ACC112 (cell line): ENCODE data around the gene DYNC2LI1.

ENCODE experiments used
- H2AFZ ChIP-seq: fragments of 200-600 bp; sonication (generic); one replicate; pipeline ENCODE4 v1.6.0; 2017; ENCODE audit warnings: antibody characterized with exemption, low read length; ENCODE audit not compliant: unreplicated experiment
- H3K27ac ChIP-seq: fragments of 200-600 bp; sonication (generic); 2 replicates; pipeline ENCODE4 v1.5.1; 2014; ENCODE audit warnings: low read depth, mild to moderate bottlenecking, antibody characterized with exemption, low read length, moderate library complexity
- H3K27me3 ChIP-seq: fragments of 200-600 bp; sonication (generic); 2 replicates; pipeline ENCODE4 v1.6.1; 2014; ENCODE audit warnings: mild to moderate bottlenecking, antibody characterized with exemption, low read length, moderate library complexity, mixed read lengths; ENCODE audit not compliant: insufficient read depth
- H3K36me3 ChIP-seq: fragments of 200-600 bp; sonication (generic); 2 replicates; pipeline ENCODE4 v1.6.1; 2016; ENCODE audit warnings: mild to moderate bottlenecking, antibody characterized with exemption, low read length, moderate library complexity, mixed read lengths; ENCODE audit not compliant: insufficient read depth
- H3K4me1 ChIP-seq: fragments of 200-600 bp; sonication (generic); one replicate; pipeline ENCODE4 v1.6.1; 2016; ENCODE audit warnings: low read length, mixed read lengths; ENCODE audit not compliant: insufficient read depth, unreplicated experiment, control insufficient read depth
- H3K4me3 ChIP-seq: fragments of 200-600 bp; sonication (generic); 2 replicates; pipeline ENCODE4 v1.5.1; 2014; ENCODE audit warnings: mild to moderate bottlenecking, low read depth, low read length
- H3K79me2 ChIP-seq: fragments of 200-600 bp; sonication (generic); one replicate; pipeline ENCODE4 v1.6.0; 2016; ENCODE audit warnings: low read length; ENCODE audit not compliant: control insufficient read depth, unreplicated experiment, insufficient read depth

DYNC2LI1 gene

GRCh38 chr2:43762286-43762685 is 11.6 kb upstream of the DYNC2LI1 start:
- no peaks in the 10 kb centered on the region for H3K27me3 ChIP-seq
- H3K4me1 ChIP-seq, result peaks cover 21% of the 10 kb centered on the region
- H3K27ac ChIP-seq, result no peak overlapping the region
- H3K4me3 ChIP-seq, result no peak overlapping the region
- H2AFZ ChIP-seq, result no peak overlapping the region
- no peaks in the 10 kb centered on the region for H3K36me3 ChIP-seq
- no peaks in the 10 kb centered on the region for H3K79me2 ChIP-seq

DNA sequence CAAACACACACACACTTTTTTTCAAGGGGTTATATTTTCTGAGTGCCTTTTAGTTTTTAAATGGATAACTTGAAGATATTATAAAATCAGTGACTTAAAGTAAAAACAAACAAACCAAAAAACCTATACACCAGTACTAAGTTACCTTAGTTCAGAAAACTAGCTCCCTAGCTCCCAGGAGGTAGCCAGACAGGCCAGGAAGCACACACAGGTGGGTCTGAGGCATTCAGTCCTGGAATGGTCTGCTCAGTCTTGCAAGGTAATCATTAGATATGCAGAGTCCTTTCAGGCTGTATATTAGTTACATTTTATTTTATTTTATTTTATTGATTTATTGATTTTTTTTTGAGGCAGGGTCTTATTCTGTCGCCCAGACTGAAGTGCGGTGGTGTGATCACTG is 10.7 kb upstream of the DYNC2LI1 start:
- Histone ChIP-seq H3K27ac (no peak overlapping the region), H3K27me3 (no peaks in the 10 kb centered on the region), H3K36me3 (no peaks in the 10 kb centered on the region), H2AFZ (no peak overlapping the region), H3K4me3 (no peak overlapping the region), H3K79me2 (no peaks in the 10 kb centered on the region), H3K4me1 (peaks cover 18% of the 10 kb centered on the region)

GRCh38 chr2:43764086-43764705 is 9.6 kb upstream of the DYNC2LI1 start:
- no peaks in the 10 kb centered on the region for H3K27me3 ChIP-seq
- no peaks in the 10 kb centered on the region for H3K36me3 ChIP-seq
- H3K4me3 ChIP-seq, result no peak overlapping the region
- peaks cover 7% of the 10 kb centered on the region for H3K4me1 ChIP-seq
- H3K27ac ChIP-seq, result no peak overlapping the region
- no peaks in the 10 kb centered on the region for H3K79me2 ChIP-seq
- no peak overlapping the region for H2AFZ ChIP-seq

DNA sequence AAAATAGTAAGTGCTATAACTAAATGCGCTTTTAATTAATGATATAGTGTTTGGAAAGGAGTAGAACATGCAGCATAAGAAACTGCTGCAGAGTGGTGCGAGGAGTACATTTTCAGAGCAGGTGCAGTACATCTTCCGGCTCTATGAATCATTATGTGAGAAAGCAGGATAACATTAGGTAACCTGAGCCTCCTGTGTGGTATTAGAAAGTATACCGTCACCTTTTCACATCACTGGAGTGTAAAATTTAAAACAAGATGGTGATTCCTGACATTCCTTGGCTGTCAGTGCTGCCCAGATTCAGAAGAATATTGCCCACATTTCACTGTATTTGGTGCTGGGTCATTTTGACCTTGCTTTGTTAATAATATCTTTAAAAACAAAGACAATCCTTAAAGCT is 7.8 kb upstream of the DYNC2LI1 start:
- H2AFZ ChIP-seq, result no peak overlapping the region
- H3K79me2 ChIP-seq, result no peaks in the 10 kb centered on the region
- no peaks in the 10 kb centered on the region for H3K4me1 ChIP-seq
- H3K27me3 ChIP-seq, result no peaks in the 10 kb centered on the region
- no peak overlapping the region for H3K4me3 ChIP-seq
- H3K36me3 ChIP-seq, result no peaks in the 10 kb centered on the region
- no peak overlapping the region for H3K27ac ChIP-seq

DNA sequence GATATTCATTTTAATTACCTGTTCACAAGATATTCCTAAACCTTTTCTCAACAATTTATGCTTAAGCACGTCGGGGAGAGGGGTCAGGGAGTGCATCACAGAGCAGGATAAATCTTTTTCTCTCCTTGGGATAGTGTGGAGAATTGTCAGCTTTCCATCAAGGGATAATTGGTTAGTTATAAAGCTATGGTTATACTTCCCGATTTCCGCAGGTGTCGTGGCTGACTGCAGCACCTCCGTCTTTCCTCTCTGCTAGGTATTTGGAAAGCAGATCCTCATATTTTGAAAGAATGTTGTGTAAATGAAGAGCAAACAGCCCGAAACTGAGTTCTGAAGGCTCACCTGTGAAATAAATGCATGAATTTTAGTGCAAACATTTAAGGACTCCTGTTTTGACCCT is 778 bp downstream of the DYNC2LI1 start:
- peak overlapping the region; percentile 73 for H2AFZ ChIP-seq
- H3K27ac ChIP-seq, result peak overlapping the region; percentile 76

DNA sequence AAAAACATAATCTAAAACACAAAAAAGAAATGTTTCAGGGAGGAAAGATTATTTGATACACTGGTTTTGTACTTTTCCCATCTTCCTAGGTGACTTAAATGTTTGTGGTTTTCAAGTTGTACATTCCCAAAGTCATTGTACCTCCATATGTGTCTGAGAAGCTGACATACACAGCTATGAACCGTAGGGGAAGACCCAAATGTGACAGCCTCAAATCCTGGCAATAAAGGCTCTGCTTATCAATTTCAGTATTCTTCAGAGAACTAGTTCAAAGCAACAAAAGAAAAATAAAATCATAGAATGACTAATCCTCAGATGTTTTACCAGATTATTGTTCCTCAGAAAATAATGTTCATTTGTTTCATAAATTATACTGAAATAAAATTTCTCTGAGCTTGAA is 2.5 kb downstream of the DYNC2LI1 start:
- Histone ChIP-seq H2AFZ (no peak overlapping the region), H3K4me3 (no peak overlapping the region), H3K27ac (no peak overlapping the region), H3K36me3 (peaks cover 5% of the 10 kb centered on the region; the same call in 1 of the 2 replicates), H3K4me1 (no peaks in the 10 kb centered on the region), H3K27me3 (no peaks in the 10 kb centered on the region), H3K79me2 (no peaks in the 10 kb centered on the region)

More for the DNA sequence above, 778 bp downstream of the DYNC2LI1 start:
- H3K36me3 ChIP-seq, result peaks cover 5% of the 10 kb centered on the region; the same call in 1 of the 2 replicates
- no peaks in the 10 kb centered on the region for H3K79me2 ChIP-seq
- H3K27me3 ChIP-seq, result no peaks in the 10 kb centered on the region
- peak overlapping the region; percentile 85 for H3K4me3 ChIP-seq
- no peaks in the 10 kb centered on the region for H3K4me1 ChIP-seq

GRCh38 chr2:43777306-43777926 is 3.6 kb downstream of the DYNC2LI1 start:
- H3K27me3 ChIP-seq, result no peaks in the 10 kb centered on the region
- no peak overlapping the region for H2AFZ ChIP-seq
- peaks cover 5% of the 10 kb centered on the region; the same call in 1 of the 2 replicates for H3K36me3 ChIP-seq
- H3K4me3 ChIP-seq, result no peak overlapping the region
- no peaks in the 10 kb centered on the region for H3K4me1 ChIP-seq
- H3K27ac ChIP-seq, result no peak overlapping the region
- no peaks in the 10 kb centered on the region for H3K79me2 ChIP-seq

DNA sequence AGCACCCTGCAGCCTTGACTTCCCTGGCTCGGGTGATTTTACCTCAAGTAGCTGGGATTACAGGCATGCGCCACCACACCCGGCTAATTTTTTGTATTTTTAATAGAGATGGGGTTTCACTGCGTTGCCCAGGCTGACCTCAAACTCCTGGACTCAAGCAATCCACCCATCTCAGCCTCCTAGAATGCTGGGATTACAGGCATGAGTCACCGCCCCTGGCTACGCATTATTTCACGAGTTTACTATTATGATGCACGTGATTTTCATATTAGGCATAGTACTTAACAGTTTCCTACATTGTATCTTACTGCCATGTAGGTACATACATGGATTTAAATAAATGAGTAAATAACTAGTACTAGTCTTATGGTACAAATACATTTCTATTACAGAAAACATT is 4.4 kb downstream of the DYNC2LI1 start:
- no peak overlapping the region for H2AFZ ChIP-seq
- no peaks in the 10 kb centered on the region for H3K79me2 ChIP-seq
- no peaks in the 10 kb centered on the region for H3K4me1 ChIP-seq
- no peak overlapping the region for H3K27ac ChIP-seq
- H3K4me3 ChIP-seq, result no peak overlapping the region
- peaks cover 5% of the 10 kb centered on the region; the same call in 1 of the 2 replicates for H3K36me3 ChIP-seq
- H3K27me3 ChIP-seq, result no peaks in the 10 kb centered on the region

DNA sequence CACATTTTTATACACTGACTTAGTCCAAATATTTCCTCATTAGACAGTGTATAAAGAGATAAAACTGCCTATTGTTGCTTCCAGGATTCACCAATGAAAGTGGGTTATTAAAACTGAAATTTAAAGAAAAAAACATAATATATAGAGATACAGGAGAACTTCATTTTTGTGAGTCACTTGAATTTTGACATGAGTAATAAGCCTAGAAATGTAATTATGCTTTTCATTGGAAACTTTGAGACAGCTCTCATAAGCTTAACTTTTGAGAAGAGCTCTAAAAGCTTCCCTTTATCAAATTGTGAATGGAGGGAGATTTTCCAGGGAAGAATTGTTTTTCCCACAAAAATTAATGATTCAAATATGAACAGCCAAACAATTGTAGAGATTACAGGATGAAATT is 14.1 kb downstream of the DYNC2LI1 start:
- H3K79me2 ChIP-seq, result no peaks in the 10 kb centered on the region
- no peaks in the 10 kb centered on the region for H3K27me3 ChIP-seq
- H3K4me3 ChIP-seq, result no peak overlapping the region
- no peaks in the 10 kb centered on the region for H3K4me1 ChIP-seq
- H2AFZ ChIP-seq, result no peak overlapping the region
- H3K27ac ChIP-seq, result no peak overlapping the region
- H3K36me3 ChIP-seq, result no peaks in the 10 kb centered on the region

GRCh38 chr2:43788646-43789045 is 14.8 kb downstream of the DYNC2LI1 start:
- no peaks in the 10 kb centered on the region for H3K36me3 ChIP-seq
- no peak overlapping the region for H2AFZ ChIP-seq
- H3K27ac ChIP-seq, result no peak overlapping the region
- H3K27me3 ChIP-seq, result no peaks in the 10 kb centered on the region
- H3K4me1 ChIP-seq, result no peaks in the 10 kb centered on the region
- H3K4me3 ChIP-seq, result no peak overlapping the region
- H3K79me2 ChIP-seq, result no peaks in the 10 kb centered on the region

GRCh38 chr2:43790147-43790546 is 16.3 kb downstream of the DYNC2LI1 start:
- H3K4me1 ChIP-seq, result no peaks in the 10 kb centered on the region
- H2AFZ ChIP-seq, result no peak overlapping the region
- no peak overlapping the region for H3K27ac ChIP-seq

More at GRCh38 chr2:43790147-43790546, 16.3 kb downstream of the DYNC2LI1 start:
- no peaks in the 10 kb centered on the region for H3K36me3 ChIP-seq
- no peaks in the 10 kb centered on the region for H3K27me3 ChIP-seq
- H3K79me2 ChIP-seq, result no peaks in the 10 kb centered on the region
- no peak overlapping the region for H3K4me3 ChIP-seq
